NCI-H2081 treated with DMSO at 0.1 percent for 48 hours (cell line): Measurements from ENCODE around the gene CTXN2.

Source experiments
- DNase-seq: peaks from one replicate; lab custom pipeline; 2025; lab: John Stamatoyannopoulos, UW

The CTXN2 gene

DNA sequence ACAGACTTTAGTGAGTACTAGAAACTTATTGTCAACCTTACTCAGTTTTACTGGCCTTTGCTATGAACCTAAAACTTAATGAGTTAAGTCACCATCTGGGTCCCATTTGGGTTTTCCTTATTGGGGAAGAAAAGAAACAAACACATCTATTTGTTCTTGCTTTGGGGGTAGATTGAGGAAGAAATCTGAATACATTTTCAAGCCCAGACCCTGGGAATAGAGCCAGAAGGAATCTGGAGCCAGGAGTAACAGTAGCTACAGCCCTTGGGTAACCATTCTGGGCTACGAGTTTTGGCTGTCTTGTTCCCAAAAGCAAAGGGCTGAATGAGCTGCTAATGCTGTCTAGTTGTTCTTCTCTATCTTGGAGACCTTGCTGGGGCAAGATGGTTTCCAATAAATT is 31.2 kb downstream of the CTXN2 start:
- DNase-seq = no peak

DNA sequence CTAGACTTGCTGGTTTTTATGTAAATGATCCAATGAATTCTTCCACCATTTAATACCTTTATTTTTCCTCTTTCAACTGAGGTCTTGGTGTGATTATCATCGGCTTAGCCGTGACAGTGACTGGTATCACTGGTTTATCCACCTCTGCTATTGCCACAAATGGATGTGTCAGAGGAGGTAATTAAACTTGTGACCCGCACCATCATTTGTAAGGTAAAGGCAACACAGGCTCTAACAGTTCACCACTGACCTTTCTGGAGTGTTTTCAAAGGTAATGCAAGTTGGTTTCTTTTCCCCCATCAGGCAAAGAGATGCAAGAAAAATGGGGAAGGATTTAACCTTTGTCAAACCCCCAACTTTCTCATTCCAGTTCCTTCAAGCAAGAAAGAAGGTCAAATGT is 34.3 kb downstream of the CTXN2 start:
- DNase-seq = no peak

DNA sequence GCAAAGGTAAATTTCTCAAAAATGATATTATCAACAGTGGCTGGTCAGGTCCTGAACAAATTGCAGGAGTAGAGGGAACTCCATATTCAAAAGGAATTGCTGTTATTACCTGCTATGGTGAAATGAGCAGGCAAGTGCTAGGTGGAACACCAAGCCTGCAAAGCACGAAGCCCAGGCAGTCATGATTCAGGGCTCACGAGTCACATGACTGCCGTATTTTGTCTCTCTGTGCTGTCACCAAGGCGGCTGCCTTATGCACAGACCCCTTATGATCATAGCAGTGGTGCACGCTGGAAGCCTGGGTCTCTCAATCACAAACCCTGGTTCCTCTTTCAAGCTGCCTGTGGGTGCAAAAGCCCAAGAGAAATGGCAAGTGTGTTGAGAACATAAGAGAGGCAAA is 39.0 kb downstream of the CTXN2 start:
- DNase-seq = no peak

DNA sequence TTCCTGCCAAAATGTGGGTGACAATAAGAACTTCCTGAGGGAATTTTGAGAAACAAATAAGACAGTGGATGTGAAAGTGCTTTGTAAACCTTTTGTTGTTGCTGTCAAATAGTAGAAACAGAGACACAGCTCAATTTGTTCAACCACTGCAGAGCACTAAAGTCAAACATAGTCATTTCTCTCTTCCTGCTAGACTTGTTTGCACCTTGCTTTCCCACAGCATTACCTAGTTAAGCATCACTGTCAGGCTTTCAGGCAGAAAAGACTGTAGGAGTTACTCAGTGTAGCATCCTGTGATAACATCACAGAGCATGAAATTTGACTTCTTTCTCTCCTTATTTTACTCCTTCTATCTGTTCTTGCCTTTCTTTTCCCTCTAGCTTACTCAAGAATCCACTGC is 41.8 kb downstream of the CTXN2 start:
- DNase-seq = no peak

DNA sequence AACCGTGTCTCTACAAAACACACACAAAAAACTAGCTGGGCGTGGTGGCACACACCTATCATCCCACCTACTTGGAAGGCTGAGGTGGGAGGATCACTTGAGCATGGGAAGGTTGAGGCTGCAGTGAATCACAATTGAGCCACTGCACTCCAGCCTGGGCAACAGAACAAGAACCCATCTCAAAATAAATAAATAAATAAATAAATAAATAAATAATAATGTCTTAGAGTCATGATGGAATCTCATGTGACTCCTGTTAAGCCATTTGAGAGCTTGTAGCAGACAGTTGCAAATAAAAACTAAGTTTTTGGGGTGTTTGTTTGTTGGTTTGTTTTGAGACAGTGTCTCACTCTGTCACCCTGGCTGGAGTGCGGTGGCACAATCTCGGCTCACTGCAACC is 47.9 kb downstream of the CTXN2 start:
- no peak for DNase-seq

DNA sequence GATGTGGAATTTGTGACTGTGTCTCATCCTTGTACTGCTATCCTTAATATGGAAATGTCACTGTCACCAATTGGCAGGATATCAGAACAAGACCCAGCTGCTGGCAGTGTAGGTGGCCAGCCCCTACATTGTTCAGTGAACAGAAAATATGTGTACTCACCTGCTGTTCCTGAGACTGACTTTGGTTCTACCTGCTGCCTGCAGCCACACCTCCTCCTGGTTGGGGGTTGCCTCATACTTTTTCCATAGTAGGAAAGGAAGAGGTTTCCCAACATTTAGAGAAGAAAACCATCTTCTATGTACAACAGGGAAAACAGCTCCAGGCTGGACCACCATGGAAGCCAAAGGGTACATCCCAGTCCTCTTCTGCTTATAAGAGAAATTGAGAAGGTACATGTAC is 50.5 kb downstream of the CTXN2 start:
- DNase-seq = peak; percentile 93

DNA sequence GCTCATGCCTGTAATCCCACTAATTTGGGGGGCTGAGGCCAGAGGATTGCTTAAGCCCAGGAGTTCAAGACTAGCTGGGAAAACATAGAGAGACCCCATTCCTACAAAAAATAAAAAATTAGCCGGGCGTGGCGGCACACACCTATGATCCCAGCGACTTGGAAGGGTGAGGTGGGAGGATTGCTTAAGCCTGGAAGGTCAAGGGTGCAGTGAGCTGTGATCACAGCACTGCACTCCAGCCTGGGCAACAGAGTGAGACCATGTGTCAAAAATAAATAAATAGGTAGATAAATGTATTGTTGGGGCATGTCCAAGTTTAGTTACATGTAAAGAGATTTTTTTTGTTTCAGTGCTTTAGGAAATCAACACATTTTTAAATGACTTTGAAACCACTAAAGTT is 51.1 kb downstream of the CTXN2 start:
- no peak for DNase-seq

DNA sequence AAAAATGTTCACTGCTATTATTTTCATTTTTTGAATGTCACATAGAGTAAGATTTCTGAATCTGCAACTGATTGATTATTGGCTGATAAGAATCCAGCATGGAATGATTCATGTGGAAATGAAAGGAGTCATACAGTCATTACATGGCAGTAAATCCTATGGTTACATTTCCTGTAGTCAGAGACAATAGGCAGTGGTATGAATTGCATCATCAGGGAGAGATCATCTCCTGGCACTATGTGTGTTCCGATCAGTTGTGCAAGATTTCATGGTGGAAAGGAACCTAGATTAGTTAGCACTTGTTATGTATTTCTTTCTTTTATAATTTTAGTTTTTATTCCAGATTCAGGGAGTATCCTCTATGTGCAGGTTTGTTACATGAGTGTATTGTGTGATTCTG is 53.5 kb downstream of the CTXN2 start:
- no peak for DNase-seq

DNA sequence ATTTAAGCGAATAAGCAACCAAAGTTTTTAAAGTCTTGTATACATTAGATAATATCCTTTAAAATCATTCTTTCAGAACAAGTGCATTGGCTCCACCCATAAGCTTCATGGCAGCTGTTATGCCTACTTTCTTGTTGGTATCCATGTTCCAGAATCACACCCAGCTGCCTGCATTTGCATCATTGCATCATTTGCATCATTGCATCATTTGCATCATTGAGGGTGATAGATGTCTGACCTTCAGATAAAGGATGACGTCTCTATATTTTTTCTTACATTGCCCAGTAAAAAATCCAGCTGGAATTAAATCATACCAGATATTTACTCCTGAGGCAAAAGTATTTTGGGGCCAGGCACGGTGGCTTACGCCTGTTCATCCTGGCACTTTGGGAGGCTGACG is 56.9 kb downstream of the CTXN2 start:
- DNase-seq = no peak

DNA sequence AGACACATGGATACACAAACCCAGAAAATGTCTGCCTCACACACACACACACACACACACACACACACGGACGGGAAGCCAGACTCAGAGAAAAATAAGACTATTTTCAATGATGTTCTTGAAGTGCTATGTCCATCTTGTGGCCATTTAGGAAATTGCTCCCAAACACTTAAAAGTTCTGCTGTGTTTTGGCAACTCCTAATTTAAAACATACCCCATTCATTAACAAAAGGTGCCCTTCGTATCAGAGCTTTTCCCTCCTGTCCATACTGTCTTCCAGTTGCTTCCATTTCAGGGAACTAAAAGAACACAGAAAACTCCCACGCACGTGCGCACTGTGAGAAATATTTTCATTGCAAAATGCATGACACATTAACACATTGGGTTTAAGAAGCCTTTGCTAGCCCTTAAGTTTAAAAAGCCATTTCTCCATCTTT is 59.2 kb downstream of the CTXN2 start:
- peak; percentile 76 for DNase-seq

DNA sequence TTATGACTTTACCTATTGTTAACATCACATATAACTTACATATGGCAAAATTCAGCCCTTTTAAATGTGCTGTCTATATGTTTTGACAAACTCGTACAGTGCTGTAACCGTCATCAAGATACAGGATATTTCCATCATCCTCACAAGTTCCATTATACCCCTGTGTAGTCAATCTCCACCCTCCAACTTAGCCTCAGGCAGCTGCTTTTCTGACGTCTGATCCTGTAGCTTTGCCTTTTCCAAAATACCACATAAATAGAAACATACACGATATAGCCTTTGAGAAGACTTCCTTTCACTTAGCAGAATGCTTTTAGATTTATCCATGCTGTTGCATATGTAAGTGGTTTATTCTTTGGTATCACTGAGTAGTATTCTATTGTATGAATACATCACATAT is 61.7 kb downstream of the CTXN2 start:
- DNase-seq = no peak
